Fibroblast of lung (primary cell): ENCODE data around the gene HNRNPL.

Experiments
- EZH2 ChIP-seq: IDR thresholded peaks from 2 replicates; pipeline ENCODE4 v1.5.1; 2012; ENCODE audit warnings: low read length, control low read depth, mild to moderate bottlenecking; ENCODE audit errors: missing control alignments
- TF ChIP-seq, protein P1 (sequence below), 2 donors: IDR thresholded peaks in 1 of 2; conservative IDR thresholded peaks in 1 of 2; 1 replicate in 1 of 2; 2 replicates in 1 of 2; pipeline ENCODE4 v1.5.1; 2011 to 2012; ENCODE audit warnings: low read length in 2 of 2, control low read depth in 1 of 2, inconsistent platforms in 1 of 2, low read depth in 1 of 2, mild to moderate bottlenecking in 1 of 2

DNA sequence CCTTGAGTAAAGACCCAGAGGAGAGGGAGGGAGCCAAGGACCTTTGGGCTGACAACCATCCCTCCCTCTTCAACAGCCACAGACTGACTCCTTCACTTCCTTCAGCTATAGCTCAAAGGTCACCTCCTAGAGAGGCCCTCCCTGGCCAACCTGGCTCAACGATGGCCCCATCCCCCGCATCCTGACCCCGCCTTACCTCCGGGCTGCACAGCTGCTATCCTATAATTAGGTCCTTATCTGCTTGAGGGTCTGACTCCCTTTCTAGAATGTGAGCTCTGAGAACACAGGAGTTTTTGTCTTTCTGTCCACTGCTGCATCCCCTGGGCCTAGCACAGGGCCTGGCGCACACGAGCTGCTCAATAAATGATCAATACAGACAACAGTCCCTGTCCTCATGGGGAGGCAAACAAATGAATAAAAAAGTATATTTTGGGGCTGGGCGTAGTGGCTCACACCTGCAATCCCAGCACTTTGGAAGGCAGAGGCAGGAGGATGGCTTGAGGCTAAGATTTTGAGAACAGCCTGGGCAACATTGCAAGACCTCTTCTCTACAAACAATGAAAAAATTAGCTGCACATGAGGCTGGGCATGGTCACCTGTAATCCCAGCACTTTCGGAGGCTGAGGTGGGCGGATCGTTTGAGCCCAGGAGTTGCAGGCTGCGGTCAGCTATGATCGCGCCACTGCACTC, 30.4 kb downstream of the HNRNPL start:
- TF ChIP-seq EZH2: no peak
- TF ChIP-seq, protein P1, sequence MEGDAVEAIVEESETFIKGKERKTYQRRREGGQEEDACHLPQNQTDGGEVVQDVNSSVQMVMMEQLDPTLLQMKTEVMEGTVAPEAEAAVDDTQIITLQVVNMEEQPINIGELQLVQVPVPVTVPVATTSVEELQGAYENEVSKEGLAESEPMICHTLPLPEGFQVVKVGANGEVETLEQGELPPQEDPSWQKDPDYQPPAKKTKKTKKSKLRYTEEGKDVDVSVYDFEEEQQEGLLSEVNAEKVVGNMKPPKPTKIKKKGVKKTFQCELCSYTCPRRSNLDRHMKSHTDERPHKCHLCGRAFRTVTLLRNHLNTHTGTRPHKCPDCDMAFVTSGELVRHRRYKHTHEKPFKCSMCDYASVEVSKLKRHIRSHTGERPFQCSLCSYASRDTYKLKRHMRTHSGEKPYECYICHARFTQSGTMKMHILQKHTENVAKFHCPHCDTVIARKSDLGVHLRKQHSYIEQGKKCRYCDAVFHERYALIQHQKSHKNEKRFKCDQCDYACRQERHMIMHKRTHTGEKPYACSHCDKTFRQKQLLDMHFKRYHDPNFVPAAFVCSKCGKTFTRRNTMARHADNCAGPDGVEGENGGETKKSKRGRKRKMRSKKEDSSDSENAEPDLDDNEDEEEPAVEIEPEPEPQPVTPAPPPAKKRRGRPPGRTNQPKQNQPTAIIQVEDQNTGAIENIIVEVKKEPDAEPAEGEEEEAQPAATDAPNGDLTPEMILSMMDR (conservative IDR thresholded peaks at IDR 0.05 in 1 of 2, IDR thresholded peaks at IDR 0.05 in 1 of 2; ENCODE audit: low read depth in 1 of 2, low read length in 2 of 2): no peak
